ENCODE results near the gene C6orf89. TPM values are rescaled to one million over a fixed set of nuclear protein-coding genes. Genes with fewer than 3 reads are reported as not detected.

C6orf89 gene
- polyA plus RNA-seq, 3 donors: 19.2 to 37.5 (median 29.2) TPM

DNA sequence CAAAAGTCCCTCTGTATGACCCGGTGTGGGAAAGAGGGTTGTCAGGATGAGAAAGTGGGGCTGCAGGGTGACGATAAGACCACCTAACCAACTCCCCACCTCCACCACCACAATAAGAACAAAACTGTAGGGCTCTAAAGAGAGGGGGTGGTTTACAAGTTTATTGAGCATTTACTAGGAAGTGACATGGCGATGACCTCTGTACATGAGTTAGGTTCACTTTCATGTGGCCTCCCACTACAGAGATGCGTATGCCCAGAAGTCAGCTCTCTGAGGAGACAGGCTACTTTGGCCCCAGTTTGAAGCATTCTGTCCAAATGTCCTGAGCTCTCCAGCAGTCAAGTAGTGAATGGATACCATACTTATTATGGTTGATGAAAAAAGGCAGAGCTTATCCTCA, 40.1 kb downstream of the C6orf89 start:
- intact Hi-C loops (cut with micrococcal nuclease): no loop called here
- H3K4me1 ChIP-seq (ENCODE audit: control insufficient read depth in 1 of 2, insufficient read depth in 2 of 2, low read length in 2 of 2): no peaks in the 10 kb centered on the region
- peaks cover 2 to 6% (median 4%) of the 10 kb centered on the region in 3 donors for H3K27me3 Mint-ChIP-seq (ENCODE audit: low read depth in 3 of 3)
- H3K4me3 Mint-ChIP-seq: no peak overlapping the region
- H3K4me2 ChIP-seq (replicated peaks; ENCODE audit: extremely low read depth, low read length, poor library complexity, severe bottlenecking): no peak overlapping the region
- H3K36me3 ChIP-seq (replicated peaks in 1 of 2; ENCODE audit: control insufficient read depth in 1 of 2, insufficient read depth in 2 of 2, low read length in 2 of 2): peaks cover 40 to 65% of the 10 kb centered on the region in 2 donors
- no peaks in the 10 kb centered on the region for H3K9me3 ChIP-seq (replicated peaks in 1 of 2; ENCODE audit: control insufficient read depth in 1 of 2, insufficient read depth in 1 of 2, low read length in 2 of 2)
- H2AFZ ChIP-seq (ENCODE audit: insufficient read depth, low read depth, low read length, poor library complexity, severe bottlenecking): no peak overlapping the region
- H3K4me1 Mint-ChIP-seq: no peaks in the 10 kb centered on the region
- H3K79me2 ChIP-seq (ENCODE audit: insufficient read depth, low read length): no peaks in the 10 kb centered on the region
- H3K9ac ChIP-seq (ENCODE audit: insufficient read depth, low read length, poor library complexity, severe bottlenecking): no peak overlapping the region
- DNase-seq: no peak
- WGBS (ENCODE audit: insufficient coverage): no CpG with 5 or more reads among the region's 4 CpGs
- no peak overlapping the region for H3K4me3 ChIP-seq (replicated peaks in 1 of 3; ENCODE audit: low read depth in 2 of 3, low read length in 3 of 3)
- H3K27ac ChIP-seq (ENCODE audit: low read depth in 1 of 2, low read length in 2 of 2): no peak overlapping the region
- H3K36me3 Mint-ChIP-seq: peaks cover 60 to 66% of the 10 kb centered on the region in 2 donors
- TF ChIP-seq, protein P1, sequence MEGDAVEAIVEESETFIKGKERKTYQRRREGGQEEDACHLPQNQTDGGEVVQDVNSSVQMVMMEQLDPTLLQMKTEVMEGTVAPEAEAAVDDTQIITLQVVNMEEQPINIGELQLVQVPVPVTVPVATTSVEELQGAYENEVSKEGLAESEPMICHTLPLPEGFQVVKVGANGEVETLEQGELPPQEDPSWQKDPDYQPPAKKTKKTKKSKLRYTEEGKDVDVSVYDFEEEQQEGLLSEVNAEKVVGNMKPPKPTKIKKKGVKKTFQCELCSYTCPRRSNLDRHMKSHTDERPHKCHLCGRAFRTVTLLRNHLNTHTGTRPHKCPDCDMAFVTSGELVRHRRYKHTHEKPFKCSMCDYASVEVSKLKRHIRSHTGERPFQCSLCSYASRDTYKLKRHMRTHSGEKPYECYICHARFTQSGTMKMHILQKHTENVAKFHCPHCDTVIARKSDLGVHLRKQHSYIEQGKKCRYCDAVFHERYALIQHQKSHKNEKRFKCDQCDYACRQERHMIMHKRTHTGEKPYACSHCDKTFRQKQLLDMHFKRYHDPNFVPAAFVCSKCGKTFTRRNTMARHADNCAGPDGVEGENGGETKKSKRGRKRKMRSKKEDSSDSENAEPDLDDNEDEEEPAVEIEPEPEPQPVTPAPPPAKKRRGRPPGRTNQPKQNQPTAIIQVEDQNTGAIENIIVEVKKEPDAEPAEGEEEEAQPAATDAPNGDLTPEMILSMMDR (IDR thresholded peaks at IDR 0.05): no peak
- no peaks in the 10 kb centered on the region for H4K20me1 ChIP-seq (ENCODE audit: insufficient read depth, low read length)
- no peaks in the 10 kb centered on the region for H3K27me3 ChIP-seq (ENCODE audit: control insufficient read depth in 2 of 2, insufficient read depth in 2 of 2, low read length in 2 of 2)
- no peaks in the 10 kb centered on the region for H3K9me3 Mint-ChIP-seq
- H3K27ac Mint-ChIP-seq: no peak overlapping the region

DNA sequence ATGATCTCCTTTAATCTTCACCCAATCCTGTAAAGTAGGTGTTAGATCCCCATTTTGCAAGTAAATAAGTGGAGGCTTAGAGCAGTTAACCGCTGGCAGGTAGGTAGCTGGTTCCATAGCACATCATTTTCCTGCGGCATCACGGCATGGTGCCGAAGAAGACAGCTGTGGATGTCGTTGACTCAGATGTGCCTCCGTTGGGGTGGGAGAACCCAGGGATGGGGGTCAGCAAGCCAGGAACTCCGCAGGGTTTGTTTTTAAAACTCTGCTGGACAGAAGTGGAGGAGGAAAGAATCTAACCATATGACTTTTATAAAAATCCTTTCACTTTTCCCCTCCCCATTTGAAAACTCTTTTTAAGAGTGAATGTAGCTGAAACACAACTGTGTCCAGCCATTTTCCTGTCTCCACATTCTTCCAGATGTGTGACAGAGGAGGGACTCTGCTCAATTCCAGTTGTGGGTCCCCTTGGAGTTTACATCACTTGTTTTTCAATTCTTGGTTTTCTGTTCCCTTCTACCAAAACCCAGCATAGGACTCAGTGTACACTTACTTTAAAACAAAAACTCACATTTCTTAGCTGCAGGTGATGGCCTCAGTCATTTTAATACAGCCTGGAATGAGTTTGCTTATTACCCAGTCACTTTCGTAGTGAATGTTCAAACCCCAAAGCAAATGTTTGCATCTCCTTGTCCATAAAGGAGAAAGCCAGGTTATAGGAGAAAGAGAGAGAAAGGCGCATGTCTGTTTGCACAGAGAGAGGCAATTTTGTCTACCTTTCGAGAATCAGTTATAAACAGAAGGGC, 41.2 kb downstream of the C6orf89 start:
- H3K27me3 ChIP-seq (ENCODE audit: control insufficient read depth in 2 of 2, insufficient read depth in 2 of 2, low read length in 2 of 2): no peaks in the 10 kb centered on the region

More for the DNA sequence above, 41.2 kb downstream of the C6orf89 start:
- Histone ChIP-seq H3K36me3 (replicated peaks in 1 of 2; ENCODE audit: control insufficient read depth in 1 of 2, insufficient read depth in 2 of 2, low read length in 2 of 2) (peaks cover 34 to 54% of the 10 kb centered on the region in 2 donors), H3K4me3 (replicated peaks in 1 of 3; ENCODE audit: low read depth in 2 of 3, low read length in 3 of 3) (no peak overlapping the region), H4K20me1 (ENCODE audit: insufficient read depth, low read length) (no peaks in the 10 kb centered on the region), H3K4me2 (replicated peaks; ENCODE audit: extremely low read depth, low read length, poor library complexity, severe bottlenecking) (no peak overlapping the region), H3K4me1 (ENCODE audit: control insufficient read depth in 1 of 2, insufficient read depth in 2 of 2, low read length in 2 of 2) (no peaks in the 10 kb centered on the region), H2AFZ (ENCODE audit: insufficient read depth, low read depth, low read length, poor library complexity, severe bottlenecking) (no peak overlapping the region), H3K9ac (ENCODE audit: insufficient read depth, low read length, poor library complexity, severe bottlenecking) (no peak overlapping the region), H3K27ac (ENCODE audit: low read depth in 1 of 2, low read length in 2 of 2) (no peak overlapping the region), H3K79me2 (ENCODE audit: insufficient read depth, low read length) (no peaks in the 10 kb centered on the region), H3K9me3 (replicated peaks in 1 of 2; ENCODE audit: control insufficient read depth in 1 of 2, insufficient read depth in 1 of 2, low read length in 2 of 2) (no peaks in the 10 kb centered on the region)
- 100% methylated on average over 1 of the region's 10 CpGs for WGBS (ENCODE audit: insufficient coverage)
- Mint-ChIP-seq H3K27me3 (ENCODE audit: low read depth in 3 of 3) (peaks cover 2 to 6% (median 4%) of the 10 kb centered on the region in 3 donors), H3K9me3 (no peaks in the 10 kb centered on the region), H3K36me3 (peaks cover 54 to 55% of the 10 kb centered on the region in 2 donors), H3K4me1 (no peaks in the 10 kb centered on the region), H3K27ac (no peak overlapping the region), H3K4me3 (no peak overlapping the region)
- DNase-seq: no peak
- TF ChIP-seq, protein P1 (IDR thresholded peaks at IDR 0.05): no peak
- intact Hi-C loops (cut with micrococcal nuclease): no loop called here

Measured in CD14-positive monocyte (primary cell).